Measurements from ENCODE around the gene RPS10. TPM values are rescaled to one million over a fixed set of nuclear protein-coding genes. Genes with fewer than 3 reads are reported as not detected.

The RPS10 gene
- total and polyA plus RNA-seq, 2 donors (not counting 3 experiments of a cell fraction or from before 2014, with no cell fraction given) = 1,416 to 5,496 TPM

DNA sequence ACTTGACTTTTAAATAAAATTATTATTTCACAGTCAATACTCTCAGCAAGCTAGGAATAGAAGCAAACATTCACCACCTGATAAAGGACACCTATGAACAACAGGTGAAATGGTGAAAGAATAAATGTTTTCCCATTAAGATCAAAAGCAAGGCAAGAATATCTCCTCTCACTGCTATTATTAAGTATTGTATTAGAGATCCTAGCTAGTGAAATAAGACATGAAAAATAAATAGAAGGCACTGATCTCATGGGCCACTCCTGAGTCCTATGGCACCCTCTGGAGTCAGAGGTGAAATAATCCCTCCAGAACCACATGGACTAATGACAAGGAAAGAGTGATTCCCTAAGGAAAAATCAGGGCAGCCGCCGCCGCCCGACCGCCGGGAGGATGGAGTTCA, 29.4 kb downstream of the RPS10 start:
- Histone ChIP-seq H3K9me3 (replicated peaks; ENCODE audit: control insufficient read depth, insufficient read depth, low read length) (no peaks in the 10 kb centered on the region), H3K4me3 (replicated peaks in 1 of 3; ENCODE audit: insufficient read depth in 1 of 3, low read depth in 1 of 3, low read length in 3 of 3) (no peak overlapping the region), H3K27ac (ENCODE audit: insufficient read depth, low read depth, low read length) (no peak overlapping the region), H3K9ac (replicated peaks; ENCODE audit: extremely low read depth, insufficient read depth, low read length) (no peak overlapping the region), H2AFZ (ENCODE audit: low read depth, low read length) (no peak overlapping the region), H3K36me3 (ENCODE audit: control insufficient read depth in 2 of 2, extremely low read depth in 1 of 2, insufficient read depth in 2 of 2, low read length in 2 of 2) (no peaks in the 10 kb centered on the region), H3K4me2 (ENCODE audit: insufficient read depth, low read length) (no peak overlapping the region), H3K9me1 (replicated peaks; ENCODE audit: control insufficient read depth, extremely low read depth, insufficient read depth, low read length) (no peaks in the 10 kb centered on the region), H3K79me2 (ENCODE audit: control insufficient read depth, insufficient read depth, low read length) (peaks cover 7% of the 10 kb centered on the region), H4K20me1 (replicated peaks; ENCODE audit: control insufficient read depth, extremely low read depth, insufficient read depth, low read length) (no peaks in the 10 kb centered on the region), H3K27me3 (ENCODE audit: control insufficient read depth in 2 of 2, insufficient read depth in 2 of 2, low read length in 2 of 2) (no peaks in the 10 kb centered on the region), H3K4me1 (ENCODE audit: control insufficient read depth, extremely low read depth, insufficient read depth, low read length) (peaks cover 6% of the 10 kb centered on the region)
- DNase-seq (ENCODE audit: low read depth, low spot score) = no peak
- CTCF ChIA-PET = interaction anchor here (1.1 to 2.9 kb wide), 5 partner anchors 18 to 233 kb away, joined by 3 to 24 read pairs (median 5); partner anchors contain the start of gene SMIM29
- TF ChIP-seq FOS (IDR thresholded peaks at IDR 0.05; ENCODE audit: borderline replicate concordance, insufficient read depth, low read length) (no peak), POLR2AphosphoS5 (IDR thresholded peaks at IDR 0.05; ENCODE audit: insufficient read depth, low read depth, low read length) (no peak), EZH2 (IDR thresholded peaks at IDR 0.05; ENCODE audit: borderline replicate concordance, low read depth, low read length, severe bottlenecking) (no peak), JUN (IDR thresholded peaks at IDR 0.05; ENCODE audit: borderline replicate concordance, insufficient read depth, insufficient read length, low read depth) (no peak)
- TF ChIP-seq, protein P1, sequence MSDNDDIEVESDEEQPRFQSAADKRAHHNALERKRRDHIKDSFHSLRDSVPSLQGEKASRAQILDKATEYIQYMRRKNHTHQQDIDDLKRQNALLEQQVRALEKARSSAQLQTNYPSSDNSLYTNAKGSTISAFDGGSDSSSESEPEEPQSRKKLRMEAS (IDR thresholded peaks at IDR 0.05; ENCODE audit: insufficient read depth, insufficient read length) = no peak
- intact Hi-C loops (cut with micrococcal nuclease) (no loop called here), dilution Hi-C loops (cut with MboI; ENCODE audit: extremely low pct_ligation_motif_present, low sequenced_read_pairs) (no loop called here)
- FAIRE-seq = no peak
- POLR2A ChIA-PET = no interaction called here
- no TSS peak for BruUV-seq (replicated peaks)

DNA sequence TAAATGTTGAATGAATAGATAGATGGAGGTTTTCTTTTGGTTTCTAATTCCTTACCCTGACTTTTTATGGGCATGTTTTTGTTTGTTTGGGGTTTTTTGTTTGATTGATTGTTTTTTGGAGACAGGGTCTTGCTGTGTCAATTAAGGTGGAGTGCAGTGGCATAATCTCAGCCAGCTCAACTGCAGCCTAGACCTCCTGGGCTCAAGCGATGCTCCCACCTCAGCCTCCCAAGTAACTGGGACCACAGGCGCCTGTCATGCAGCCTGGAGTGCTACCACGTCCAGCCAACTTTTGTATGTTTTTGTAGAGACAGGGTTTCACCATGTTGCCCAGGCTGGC, 31.9 kb downstream of the RPS10 start:
- no peak for FAIRE-seq

More for the DNA sequence above, 31.9 kb downstream of the RPS10 start:
- POLR2A ChIA-PET = no interaction called here
- Histone ChIP-seq H3K9me3 (replicated peaks; ENCODE audit: control insufficient read depth, insufficient read depth, low read length) (no peaks in the 10 kb centered on the region), H3K4me2 (ENCODE audit: insufficient read depth, low read length) (no peak overlapping the region), H3K36me3 (ENCODE audit: control insufficient read depth in 2 of 2, extremely low read depth in 1 of 2, insufficient read depth in 2 of 2, low read length in 2 of 2) (no peaks in the 10 kb centered on the region), H3K4me1 (ENCODE audit: control insufficient read depth, extremely low read depth, insufficient read depth, low read length) (peaks cover 11% of the 10 kb centered on the region), H3K27ac (ENCODE audit: insufficient read depth, low read depth, low read length) (no peak overlapping the region), H3K9ac (replicated peaks; ENCODE audit: extremely low read depth, insufficient read depth, low read length) (no peak overlapping the region), H3K9me1 (replicated peaks; ENCODE audit: control insufficient read depth, extremely low read depth, insufficient read depth, low read length) (no peaks in the 10 kb centered on the region), H3K4me3 (replicated peaks in 1 of 3; ENCODE audit: insufficient read depth in 1 of 3, low read depth in 1 of 3, low read length in 3 of 3) (no peak overlapping the region), H3K27me3 (ENCODE audit: control insufficient read depth in 2 of 2, insufficient read depth in 2 of 2, low read length in 2 of 2) (no peaks in the 10 kb centered on the region), H2AFZ (ENCODE audit: low read depth, low read length) (no peak overlapping the region), H3K79me2 (ENCODE audit: control insufficient read depth, insufficient read depth, low read length) (peaks cover 32% of the 10 kb centered on the region), H4K20me1 (replicated peaks; ENCODE audit: control insufficient read depth, extremely low read depth, insufficient read depth, low read length) (no peaks in the 10 kb centered on the region)
- CTCF ChIA-PET = interaction anchor here (0.8 to 4.5 kb wide), 5 partner anchors 21 to 230 kb away, joined by 4 to 35 read pairs (median 24); partner anchors contain the start of gene SMIM29
- dilution Hi-C loops (cut with MboI; ENCODE audit: extremely low pct_ligation_motif_present, low sequenced_read_pairs) = no loop called here
- no peak for DNase-seq (ENCODE audit: low read depth, low spot score)
- no peak for TF ChIP-seq MYC (IDR thresholded peaks at IDR 0.05; ENCODE audit: low read depth, low read length)
- TF ChIP-seq, protein P1 (IDR thresholded peaks at IDR 0.05; ENCODE audit: insufficient read depth, insufficient read length) = no peak
- no peak for TF ChIP-seq EZH2 (IDR thresholded peaks at IDR 0.05; ENCODE audit: borderline replicate concordance, low read depth, low read length, severe bottlenecking)
- TF ChIP-seq POLR2A (IDR thresholded peaks at IDR 0.05; ENCODE audit: low read depth, low read length) = no peak
- intact Hi-C loops (cut with micrococcal nuclease) = loop anchor here (2.0 to 5.0 kb wide), 2 partner anchors 21 to 72 kb away; no protein-coding TSS in a partner anchor
- BruUV-seq (replicated peaks) = no TSS peak

Measured in endothelial cell of umbilical vein (primary cell).